ENCODE results near the gene KCNQ5.

The KCNQ5 gene

DNA sequence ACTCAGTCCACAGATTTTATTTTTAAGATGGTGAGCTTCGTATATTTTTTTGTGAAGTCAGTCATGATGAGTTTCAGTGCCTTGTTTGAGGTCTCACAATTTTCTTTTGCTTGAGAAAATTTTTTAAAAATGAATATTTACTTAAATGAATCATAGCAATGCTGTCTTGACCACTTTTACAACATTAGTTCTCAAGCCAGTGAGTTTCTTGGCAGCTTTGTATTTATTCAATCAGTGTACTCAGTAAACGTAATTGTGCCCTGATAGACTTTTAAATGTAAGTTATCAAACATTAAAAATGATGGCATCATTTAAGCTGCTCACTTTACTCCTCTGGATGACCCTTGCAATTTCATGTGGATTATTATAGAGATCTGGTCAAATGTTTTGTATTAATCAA, 342.1 kb downstream of the KCNQ5 start:
- H4K20me1 ChIP-seq (ENCODE audit: low read depth, low read length), result no peaks in the 10 kb centered on the region
- H3K27me3 ChIP-seq (ENCODE audit: low read length), result no peaks in the 10 kb centered on the region
- no peak overlapping the region for H3K27ac ChIP-seq (ENCODE audit: low read depth, low read length)
- H3K9ac ChIP-seq (ENCODE audit: low read length), result no peak overlapping the region
- no peaks in the 10 kb centered on the region for H3K9me3 ChIP-seq (ENCODE audit: insufficient read depth, low read length)
- TF ChIP-seq EZH2phosphoT487 (conservative IDR thresholded peaks at IDR 0.05; ENCODE audit: low read length) (no peak), CTCF (IDR thresholded peaks at IDR 0.05; ENCODE audit: insufficient read depth, low read length, poor library complexity, severe bottlenecking) (no peak)
- H2AFZ ChIP-seq (ENCODE audit: low read depth, low read length, severe bottlenecking), result no peak overlapping the region
- H3K79me2 ChIP-seq (ENCODE audit: insufficient read depth, low read length), result no peaks in the 10 kb centered on the region; the same call in 1 of the 2 replicates
- H3K36me3 ChIP-seq (ENCODE audit: low read length), result no peaks in the 10 kb centered on the region
- no peaks in the 10 kb centered on the region for H3K9me2 ChIP-seq (replicated peaks; ENCODE audit: insufficient read depth, low read length)
- H3F3A ChIP-seq (ENCODE audit: insufficient read depth), result 0 out of 2 replicates have a peak, but pooled peaks cover 2% of the 10 kb centered on the region
- no peak overlapping the region for H3K4me3 ChIP-seq (ENCODE audit: insufficient read depth, low read length, poor library complexity, severe bottlenecking)
- no peak overlapping the region for H3K4me2 ChIP-seq (ENCODE audit: low read depth, low read length, poor library complexity, severe bottlenecking)

DNA sequence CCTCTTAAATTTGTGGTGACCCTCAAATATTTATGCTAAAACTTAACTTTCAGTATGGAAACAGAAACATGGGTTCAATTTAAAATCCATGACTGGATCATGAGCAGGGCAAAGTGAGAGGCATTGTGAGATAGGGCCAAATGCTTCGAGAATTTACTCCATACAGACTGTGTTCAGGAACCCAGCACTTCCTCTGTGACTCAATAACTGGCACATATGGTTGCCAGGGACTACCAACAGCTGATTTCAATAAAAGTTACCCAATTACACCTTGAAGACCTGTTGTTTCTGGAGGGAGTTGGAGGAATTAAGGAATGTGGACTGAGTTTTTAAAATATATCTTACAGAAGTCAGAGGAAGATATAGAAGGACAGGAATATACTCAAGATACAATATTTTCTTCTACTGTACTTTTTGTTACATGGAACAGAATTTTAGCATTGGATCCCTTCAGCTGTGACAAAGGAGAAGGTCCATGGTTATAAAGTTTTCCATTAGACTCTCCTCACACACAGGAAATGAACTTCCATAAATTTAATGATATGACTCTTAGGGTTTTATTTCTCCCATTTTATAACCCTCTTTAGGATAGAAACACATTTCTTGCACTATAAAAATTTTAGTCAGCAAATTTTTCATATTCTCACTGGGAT, 344.9 kb downstream of the KCNQ5 start:
- H3K27ac ChIP-seq (ENCODE audit: low read depth, low read length), result no peak overlapping the region
- no peaks in the 10 kb centered on the region for H4K20me1 ChIP-seq (ENCODE audit: low read depth, low read length)
- no peak overlapping the region for H3K4me2 ChIP-seq (ENCODE audit: low read depth, low read length, poor library complexity, severe bottlenecking)
- H3K9me3 ChIP-seq (ENCODE audit: insufficient read depth, low read length), result no peaks in the 10 kb centered on the region
- H3K36me3 ChIP-seq (ENCODE audit: low read length), result no peaks in the 10 kb centered on the region
- no peak overlapping the region for H2AFZ ChIP-seq (ENCODE audit: low read depth, low read length, severe bottlenecking)
- no peak overlapping the region for H3K4me3 ChIP-seq (ENCODE audit: insufficient read depth, low read length, poor library complexity, severe bottlenecking)
- no peaks in the 10 kb centered on the region; the same call in 1 of the 2 replicates for H3K79me2 ChIP-seq (ENCODE audit: insufficient read depth, low read length)
- H3K9ac ChIP-seq (ENCODE audit: low read length), result no peak overlapping the region
- no peaks in the 10 kb centered on the region for H3K27me3 ChIP-seq (ENCODE audit: low read length)
- TF ChIP-seq CTCF (IDR thresholded peaks at IDR 0.05; ENCODE audit: insufficient read depth, low read length, poor library complexity, severe bottlenecking), result no peak
- TF ChIP-seq EZH2phosphoT487 (conservative IDR thresholded peaks at IDR 0.05; ENCODE audit: low read length), result no peak
- H3K9me2 ChIP-seq (replicated peaks; ENCODE audit: insufficient read depth, low read length), result no peaks in the 10 kb centered on the region
- H3F3A ChIP-seq (ENCODE audit: insufficient read depth), result 0 out of 2 replicates have a peak, but pooled peaks cover 2% of the 10 kb centered on the region

- Histone ChIP-seq H3K27me3 (ENCODE audit: low read length) (no peaks in the 10 kb centered on the region), H4K20me1 (ENCODE audit: low read depth, low read length) (no peaks in the 10 kb centered on the region), H2AFZ (ENCODE audit: low read depth, low read length, severe bottlenecking) (no peak overlapping the region), H3K9ac (ENCODE audit: low read length) (no peak overlapping the region), H3F3A (ENCODE audit: insufficient read depth) (0 out of 2 replicates have a peak, but pooled peaks cover 2% of the 10 kb centered on the region), H3K79me2 (ENCODE audit: insufficient read depth, low read length) (no peaks in the 10 kb centered on the region; the same call in 1 of the 2 replicates), H3K36me3 (ENCODE audit: low read length) (no peaks in the 10 kb centered on the region), H3K9me2 (replicated peaks; ENCODE audit: insufficient read depth, low read length) (no peaks in the 10 kb centered on the region), H3K4me2 (ENCODE audit: low read depth, low read length, poor library complexity, severe bottlenecking) (no peak overlapping the region), H3K27ac (ENCODE audit: low read depth, low read length) (no peak overlapping the region), H3K4me3 (ENCODE audit: insufficient read depth, low read length, poor library complexity, severe bottlenecking) (no peak overlapping the region), H3K9me3 (ENCODE audit: insufficient read depth, low read length) (no peaks in the 10 kb centered on the region)
- TF ChIP-seq CTCF (IDR thresholded peaks at IDR 0.05; ENCODE audit: insufficient read depth, low read length, poor library complexity, severe bottlenecking) (no peak), EZH2phosphoT487 (conservative IDR thresholded peaks at IDR 0.05; ENCODE audit: low read length) (no peak)
Measured at GRCh38 chr6:72967329-72967728, 345.5 kb downstream of the KCNQ5 start.

Data from SU-DHL-6 (cell line).